K562 (cell line): ENCODE results near the gene ATAD3B. TPM values are rescaled to one million over a fixed set of nuclear protein-coding genes. Genes with fewer than 3 reads are reported as not detected.
A peak's percentile ranks its signal among the peaks of the same experiment; 100 is the strongest.

ENCODE experiments used
- DEAF1 ChIP-seq: fragments of 450-650 bp; formaldehyde crosslinking; IDR thresholded peaks from 2 replicates; pipeline ENCODE4 v1.4.0; 2020; ENCODE audit warnings: mild to moderate bottlenecking, moderate library complexity
- E2F1 ChIP-seq: sonication (generic); formaldehyde crosslinking; IDR thresholded peaks from 2 replicates; pipeline ENCODE4 v1.8.1; 2023; ENCODE audit warnings: mild to moderate bottlenecking, missing genetic modification reagents, moderate library complexity
- E2F4 ChIP-seq: sonication (generic); formaldehyde crosslinking; IDR thresholded peaks from 2 replicates; pipeline ENCODE4 v1.8.0; 2022; ENCODE audit warnings: mild to moderate bottlenecking, low read depth, missing genetic modification reagents
- EP300 ChIP-seq: IDR thresholded peaks from 2 replicates; pipeline ENCODE4 v1.6.1; 2012; ENCODE audit warnings: low read length, improper control_type of control experiment
- ETV6 ChIP-seq, 3 experiments: fragments of 150-350 bp in 1 of 3; sonication (generic) in 1 of 3; formaldehyde crosslinking in 1 of 3; IDR thresholded peaks; 2 replicates each; pipeline versions ENCODE4 v1.6.1 to v1.8.0; 2014 to 2022; ENCODE audit warnings: borderline replicate concordance in 2 of 3, low read depth in 2 of 3, antibody characterized with exemption in 1 of 3, low read length in 1 of 3, mild to moderate bottlenecking in 1 of 3, missing genetic modification reagents in 1 of 3
- FOXK2 ChIP-seq, 2 experiments: fragments of 450-650 bp; IDR thresholded peaks in 1 of 2; conservative IDR thresholded peaks in 1 of 2; 2 replicates each; pipeline ENCODE4 v1.6.1; 2016; ENCODE audit warnings: low read depth in 2 of 2, mild to moderate bottlenecking in 1 of 2
- HBP1 ChIP-seq: fragments of 450-650 bp; formaldehyde crosslinking; IDR thresholded peaks from 2 replicates; pipeline ENCODE4 v1.4.0; 2022; ENCODE audit warnings: missing genetic modification characterization
- JUN ChIP-seq, 2 experiments: sonication (generic) in 1 of 2; formaldehyde crosslinking in 1 of 2; IDR thresholded peaks; 2 replicates each; pipeline versions ENCODE4 v1.6.1 to v1.8.0; 2012 to 2022; ENCODE audit warnings: borderline replicate concordance in 2 of 2, mild to moderate bottlenecking in 2 of 2, improper control_type of control experiment in 1 of 2, low read depth in 1 of 2, low read length in 1 of 2, missing genetic modification reagents in 1 of 2
- NFYB ChIP-seq: IDR thresholded peaks from 2 replicates; pipeline ENCODE4 v1.6.1; 2011; ENCODE audit warnings: mild to moderate bottlenecking, moderate library complexity; ENCODE audit not compliant: insufficient read length; ENCODE audit errors: extremely low read depth
- PHF21A ChIP-seq: fragments of 450-650 bp; IDR thresholded peaks from 2 replicates; pipeline ENCODE4 v1.6.1; 2017; ENCODE audit warnings: low read depth, borderline replicate concordance
- SIX5 ChIP-seq, 2 experiments: IDR thresholded peaks; 2 replicates each; pipeline ENCODE4 v1.6.1; 2011; ENCODE audit warnings: low read length in 2 of 2, borderline replicate concordance in 1 of 2, low read depth in 1 of 2, mild to moderate bottlenecking in 1 of 2, moderate library complexity in 1 of 2; ENCODE audit not compliant: insufficient read depth in 1 of 2
- ZNF212 ChIP-seq: fragments of 450-650 bp; formaldehyde crosslinking; IDR thresholded peaks from 2 replicates; pipeline ENCODE4 v1.4.0; 2020; ENCODE audit warnings: mild to moderate bottlenecking
- polyA plus RNA-seq, 8 experiments: library from polyadenylated mRNA; depleted of rRNA in 4 of 8; stranded (reverse) in 5 of 8; unstranded in 3 of 8; fragments of >200 nt; fragmentation: Nextera tagmentation in 2 of 8; fragmentation: Illumina TruSeq in 1 of 8; extraction: Ambion mirVana in 2 of 8; extraction: Trizol in 1 of 8; gene quantifications; 2 replicates each; pipeline versions ENCODE4 v1.2.1 to v1.2.3, GENCODE V29; 2011 to 2014; ENCODE audit warnings: inconsistent platforms in 1 of 8, missing spikeins in 1 of 8
- total RNA-seq, 7 experiments: library from RNA; depleted of rRNA in 6 of 7; stranded (reverse); fragments of >200 nt in 6 of 7; fragmentation: Illumina TruSeq in 2 of 7; extraction: Trizol in 2 of 7; gene quantifications; 2 replicates each; pipeline versions ENCODE4 v1.2.1 to v1.2.3, GENCODE V29; 2011 to 2021; ENCODE audit warnings: low replicate concordance in 1 of 7
- TF ChIP-seq, protein P1 (sequence below): sonication (generic); formaldehyde crosslinking; IDR thresholded peaks from 2 replicates; pipeline ENCODE4 v1.8.0; 2022; ENCODE audit warnings: missing genetic modification reagents, mild to moderate bottlenecking, moderate library complexity, borderline replicate concordance
- TF ChIP-seq, protein P2 (sequence below): fragments of 450-650 bp; conservative IDR thresholded peaks from 2 replicates; pipeline ENCODE4 v1.6.1; 2016; ENCODE audit warnings: missing genetic modification characterization, low read depth, mild to moderate bottlenecking, control low read depth, missing compliant biosample characterization

Gene ATAD3B
- total and polyA plus RNA-seq, 9 of the 15 experiments (the other 6 are each of a cell fraction or from before 2014, with no cell fraction given) = 0.07 to 113 (median 27.7) TPM

GRCh38 chr1:1471389-1472052, at the start of gene ATAD3B (continued):
- TF ChIP-seq, protein P1, sequence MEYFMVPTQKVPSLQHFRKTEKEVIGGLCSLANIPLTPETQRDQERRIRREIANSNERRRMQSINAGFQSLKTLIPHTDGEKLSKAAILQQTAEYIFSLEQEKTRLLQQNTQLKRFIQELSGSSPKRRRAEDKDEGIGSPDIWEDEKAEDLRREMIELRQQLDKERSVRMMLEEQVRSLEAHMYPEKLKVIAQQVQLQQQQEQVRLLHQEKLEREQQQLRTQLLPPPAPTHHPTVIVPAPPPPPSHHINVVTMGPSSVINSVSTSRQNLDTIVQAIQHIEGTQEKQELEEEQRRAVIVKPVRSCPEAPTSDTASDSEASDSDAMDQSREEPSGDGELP (CRISPR knock-in tag) = peak; percentile 84; the same call in 1 of the 2 replicates
- TF ChIP-seq ZNF212 (CRISPR knock-in tag) (0 out of 2 replicates have a peak, but pooled peaks have one; percentile 41), E2F1 (peak; percentile 74), NFYB (peak; percentile 82), JUN (IDR thresholded peaks at IDR 0.05; ENCODE audit: borderline replicate concordance, low read depth, low read length) (peak; percentile 64; the same call in 1 of the 2 replicates), JUN (CRISPR knock-in tag; IDR thresholded peaks at IDR 0.05; ENCODE audit: borderline replicate concordance) (no peak), EP300 (peak; percentile 43; the same call in 1 of the 2 replicates), DEAF1 (CRISPR knock-in tag) (no peak), HBP1 (CRISPR knock-in tag) (no peak), FOXK2 (conservative IDR thresholded peaks at IDR 0.05 in 1 of 2, IDR thresholded peaks at IDR 0.05 in 1 of 2; ENCODE audit: low read depth in 2 of 2) (peak; percentile 68 to 81), SIX5 (IDR thresholded peaks at IDR 0.05; ENCODE audit: borderline replicate concordance in 1 of 2, insufficient read depth in 1 of 2, low read depth in 1 of 2, low read length in 2 of 2) (peak; percentile 22 to 35; a peak in 1 of 4 replicates), E2F4 (CRISPR knock-in tag) (peak; percentile 91), ETV6 (IDR thresholded peaks at IDR 0.05; ENCODE audit: borderline replicate concordance in 1 of 2, low read depth in 2 of 2, low read length in 1 of 2) (no peak), ETV6 (CRISPR knock-in tag; IDR thresholded peaks at IDR 0.05; ENCODE audit: borderline replicate concordance) (no peak), PHF21A (no peak)
- TF ChIP-seq, protein P2, sequence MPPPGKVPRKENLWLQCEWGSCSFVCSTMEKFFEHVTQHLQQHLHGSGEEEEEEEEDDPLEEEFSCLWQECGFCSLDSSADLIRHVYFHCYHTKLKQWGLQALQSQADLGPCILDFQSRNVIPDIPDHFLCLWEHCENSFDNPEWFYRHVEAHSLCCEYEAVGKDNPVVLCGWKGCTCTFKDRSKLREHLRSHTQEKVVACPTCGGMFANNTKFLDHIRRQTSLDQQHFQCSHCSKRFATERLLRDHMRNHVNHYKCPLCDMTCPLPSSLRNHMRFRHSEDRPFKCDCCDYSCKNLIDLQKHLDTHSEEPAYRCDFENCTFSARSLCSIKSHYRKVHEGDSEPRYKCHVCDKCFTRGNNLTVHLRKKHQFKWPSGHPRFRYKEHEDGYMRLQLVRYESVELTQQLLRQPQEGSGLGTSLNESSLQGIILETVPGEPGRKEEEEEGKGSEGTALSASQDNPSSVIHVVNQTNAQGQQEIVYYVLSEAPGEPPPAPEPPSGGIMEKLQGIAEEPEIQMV (tag) = no peak
